Uterus (tissue), 4 donors: Measurements from ENCODE around the gene SNX8. TPM values are rescaled to one million over a fixed set of nuclear protein-coding genes. Genes with fewer than 3 reads are reported as not detected.

Source experiments
- DNase-seq, 2 donors: peaks; one replicate each; pipeline ENCODE4 v3.0.0-alpha.2; 2019 to 2020
- H3K27ac ChIP-seq, 2 donors: fragments of 200-600 bp; sonication (generic); 1 replicate in 1 of 2; 2 replicates in 1 of 2; pipeline ENCODE4 v1.5.1; 2016 to 2018
- H3K27me3 ChIP-seq, 2 donors: fragments of 200-600 bp; sonication (generic); one replicate each; pipeline ENCODE4 v1.5.1; 2018 to 2019; ENCODE audit warnings: control low read depth in 1 of 2
- H3K36me3 ChIP-seq, 2 donors: fragments of 200-600 bp; sonication (generic); one replicate each; pipeline ENCODE4 v1.5.1; 2019; ENCODE audit warnings: control low read depth in 1 of 2
- H3K4me1 ChIP-seq, 2 donors: fragments of 200-600 bp; sonication (generic); one replicate each; pipeline ENCODE4 v1.5.1; 2018 to 2019; ENCODE audit warnings: control low read depth in 1 of 2
- H3K4me3 ChIP-seq, 2 donors: fragments of 200-600 bp; sonication (generic); 1 replicate in 1 of 2; 2 replicates in 1 of 2; pipeline ENCODE4 v1.5.1; 2018 to 2019; ENCODE audit warnings: mild to moderate bottlenecking in 1 of 2
- H3K9me3 ChIP-seq, 2 donors: fragments of 200-600 bp; sonication (generic); one replicate each; pipeline ENCODE4 v1.5.1; 2019; ENCODE audit warnings: control low read depth in 1 of 2
- POLR2A ChIP-seq, 2 donors: fragments of 450-650 bp; IDR thresholded peaks; one replicate each; pipeline ENCODE4 v1.6.1; 2016; ENCODE audit warnings: antibody characterized with exemption in 2 of 2, mild to moderate bottlenecking in 1 of 2, moderate library complexity in 1 of 2
- intact Hi-C: fragments of 100-400 bp; cut with DNase I; formaldehyde crosslinking; loops from one replicate; pipeline ENCODE4 v1.15.1; 2023; ENCODE audit warnings: low total_unique reads
- total RNA-seq, 4 donors: library from RNA; depleted of rRNA in 3 of 4; stranded (reverse); fragments of >200 nt in 3 of 4; gene quantifications; one replicate each; pipeline versions ENCODE4 v1.1.0 to v1.2.4, GENCODE V29; 2014 to 2023
- TF ChIP-seq, protein P1 (sequence below), 4 experiments: fragments of 200-600 bp in 2 of 4; fragments of 450-650 bp in 2 of 4; sonication (generic) in 2 of 4; IDR thresholded peaks; one replicate each; pipeline ENCODE4 v1.5.1; 2016 to 2019; ENCODE audit warnings: antibody characterized with exemption in 4 of 4, mild to moderate bottlenecking in 2 of 4, moderate library complexity in 1 of 4
- donor health status: DM: yes; HTN: yes; CAD: no.

The SNX8 gene
- total RNA-seq, 4 donors from 2014 or later: 0.29 to 75.3 (median 30.5) TPM

DNA sequence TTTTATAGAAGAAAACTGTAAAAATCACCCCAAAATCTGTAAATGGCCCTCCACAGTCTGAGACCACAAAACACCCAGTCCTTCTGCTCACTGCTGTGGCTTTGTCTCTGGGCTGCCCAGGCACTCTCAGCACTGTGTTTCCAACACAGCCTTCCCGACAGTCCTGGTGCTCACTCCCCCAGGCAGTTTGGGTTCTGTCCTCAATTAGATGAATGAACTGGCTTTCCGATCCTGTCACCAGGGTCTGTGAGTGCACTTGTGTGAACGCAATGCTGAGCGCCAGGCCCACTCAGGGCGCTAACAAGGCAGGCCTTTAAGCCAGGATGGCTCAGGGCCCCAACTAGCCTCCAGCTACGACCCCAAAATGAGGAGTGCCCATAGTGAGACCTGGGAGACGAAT is 84.8 kb downstream of the SNX8 start:
- H3K36me3 ChIP-seq: no peaks in the 10 kb centered on the region
- intact Hi-C loops: no loop called here

DNA sequence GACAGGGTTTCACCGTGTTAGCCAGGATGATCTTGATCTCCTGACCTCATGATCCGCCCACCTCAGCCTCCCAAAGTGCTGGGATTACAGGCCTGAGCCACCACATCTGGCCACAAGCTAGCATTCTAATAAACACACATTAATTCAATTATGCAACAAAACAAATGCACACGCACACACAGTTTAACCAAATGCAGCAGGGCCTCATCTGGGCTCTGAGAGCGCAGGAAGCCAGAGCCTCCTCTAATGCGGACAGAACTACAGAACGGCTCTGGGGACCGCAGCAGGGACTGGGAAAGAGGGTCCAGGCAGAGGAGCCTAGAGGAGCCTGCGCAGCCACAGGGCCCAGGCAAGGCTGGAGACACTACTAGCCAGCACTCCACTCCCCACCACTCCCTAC is 85.3 kb downstream of the SNX8 start:
- Histone ChIP-seq H3K36me3 (no peaks in the 10 kb centered on the region), H3K4me3 (no peak overlapping the region), H3K27me3 (no peaks in the 10 kb centered on the region), H3K27ac (no peak overlapping the region), H3K9me3 (no peaks in the 10 kb centered on the region), H3K4me1 (peaks cover 0 to 7% of the 10 kb centered on the region in 2 donors)
- intact Hi-C loops: no loop called here
- no peak for DNase-seq
- no peak for TF ChIP-seq POLR2A (IDR thresholded peaks at IDR 0.05)
- TF ChIP-seq, protein P1, sequence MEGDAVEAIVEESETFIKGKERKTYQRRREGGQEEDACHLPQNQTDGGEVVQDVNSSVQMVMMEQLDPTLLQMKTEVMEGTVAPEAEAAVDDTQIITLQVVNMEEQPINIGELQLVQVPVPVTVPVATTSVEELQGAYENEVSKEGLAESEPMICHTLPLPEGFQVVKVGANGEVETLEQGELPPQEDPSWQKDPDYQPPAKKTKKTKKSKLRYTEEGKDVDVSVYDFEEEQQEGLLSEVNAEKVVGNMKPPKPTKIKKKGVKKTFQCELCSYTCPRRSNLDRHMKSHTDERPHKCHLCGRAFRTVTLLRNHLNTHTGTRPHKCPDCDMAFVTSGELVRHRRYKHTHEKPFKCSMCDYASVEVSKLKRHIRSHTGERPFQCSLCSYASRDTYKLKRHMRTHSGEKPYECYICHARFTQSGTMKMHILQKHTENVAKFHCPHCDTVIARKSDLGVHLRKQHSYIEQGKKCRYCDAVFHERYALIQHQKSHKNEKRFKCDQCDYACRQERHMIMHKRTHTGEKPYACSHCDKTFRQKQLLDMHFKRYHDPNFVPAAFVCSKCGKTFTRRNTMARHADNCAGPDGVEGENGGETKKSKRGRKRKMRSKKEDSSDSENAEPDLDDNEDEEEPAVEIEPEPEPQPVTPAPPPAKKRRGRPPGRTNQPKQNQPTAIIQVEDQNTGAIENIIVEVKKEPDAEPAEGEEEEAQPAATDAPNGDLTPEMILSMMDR (IDR thresholded peaks at IDR 0.05): no peak

More for the DNA sequence above, 84.8 kb downstream of the SNX8 start:
- DNase-seq: no peak
- Histone ChIP-seq H3K4me3 (no peak overlapping the region), H3K27ac (no peak overlapping the region), H3K9me3 (no peaks in the 10 kb centered on the region), H3K4me1 (peaks cover 0 to 7% of the 10 kb centered on the region in 2 donors), H3K27me3 (no peaks in the 10 kb centered on the region)
- TF ChIP-seq POLR2A (IDR thresholded peaks at IDR 0.05): no peak
- TF ChIP-seq, protein P1 (IDR thresholded peaks at IDR 0.05): no peak

DNA sequence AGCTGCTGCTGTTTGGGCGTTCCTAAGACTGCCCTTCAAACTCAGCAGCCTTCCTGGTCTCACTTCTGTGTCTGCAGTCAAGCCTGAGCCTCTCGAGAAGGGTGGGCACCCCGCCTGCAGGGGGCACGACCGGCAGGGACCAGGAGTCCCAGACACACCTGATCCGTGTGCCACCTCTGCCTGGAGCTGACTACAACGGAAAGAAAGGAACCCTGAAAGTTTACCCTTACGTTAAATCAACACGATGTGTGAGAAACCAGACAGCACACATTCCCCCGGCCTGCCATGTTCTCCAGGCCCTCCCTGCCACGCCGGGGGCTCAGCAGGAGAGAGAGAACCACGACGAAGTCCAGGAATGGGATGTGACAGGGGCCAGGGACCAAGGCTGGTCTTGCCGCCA is 86.5 kb downstream of the SNX8 start:
- no peaks in the 10 kb centered on the region for H3K27me3 ChIP-seq
- intact Hi-C loops: no loop called here
- no peaks in the 10 kb centered on the region for H3K9me3 ChIP-seq
- H3K36me3 ChIP-seq: no peaks in the 10 kb centered on the region
- TF ChIP-seq, protein P1 (IDR thresholded peaks at IDR 0.05): no peak
- no peak for TF ChIP-seq POLR2A (IDR thresholded peaks at IDR 0.05)
- no peak overlapping the region for H3K27ac ChIP-seq
- no peak overlapping the region for H3K4me3 ChIP-seq
- no peak for DNase-seq
- peaks cover 0 to 7% of the 10 kb centered on the region in 2 donors for H3K4me1 ChIP-seq

DNA sequence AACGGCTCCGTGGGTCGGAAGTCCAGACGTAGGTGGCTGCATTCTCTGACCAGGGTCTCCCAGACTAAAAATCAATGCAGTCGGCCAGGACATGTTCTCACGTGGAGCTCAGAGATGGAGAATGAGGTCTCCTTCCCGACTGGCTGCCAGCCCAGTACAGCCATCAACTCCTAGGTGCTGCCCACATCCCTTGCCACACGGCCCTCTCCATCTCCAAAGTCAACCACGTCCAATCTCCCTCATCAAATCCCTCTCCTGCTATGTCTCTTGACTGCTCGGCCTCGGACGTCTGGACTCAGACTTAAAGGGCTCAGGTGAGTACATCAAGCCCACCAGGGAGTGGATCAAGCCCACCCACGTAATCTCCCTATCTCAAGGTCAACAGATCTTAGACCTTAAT is 88.4 kb downstream of the SNX8 start:
- H3K27ac ChIP-seq: no peak overlapping the region
- intact Hi-C loops: no loop called here
- peaks cover 0 to 2% of the 10 kb centered on the region in 2 donors for H3K4me1 ChIP-seq
- no peak for DNase-seq
- H3K27me3 ChIP-seq: no peaks in the 10 kb centered on the region
- no peaks in the 10 kb centered on the region for H3K36me3 ChIP-seq
- H3K9me3 ChIP-seq: no peaks in the 10 kb centered on the region
- no peak for TF ChIP-seq POLR2A (IDR thresholded peaks at IDR 0.05)
- TF ChIP-seq, protein P1 (IDR thresholded peaks at IDR 0.05): no peak
- H3K4me3 ChIP-seq: no peak overlapping the region

DNA sequence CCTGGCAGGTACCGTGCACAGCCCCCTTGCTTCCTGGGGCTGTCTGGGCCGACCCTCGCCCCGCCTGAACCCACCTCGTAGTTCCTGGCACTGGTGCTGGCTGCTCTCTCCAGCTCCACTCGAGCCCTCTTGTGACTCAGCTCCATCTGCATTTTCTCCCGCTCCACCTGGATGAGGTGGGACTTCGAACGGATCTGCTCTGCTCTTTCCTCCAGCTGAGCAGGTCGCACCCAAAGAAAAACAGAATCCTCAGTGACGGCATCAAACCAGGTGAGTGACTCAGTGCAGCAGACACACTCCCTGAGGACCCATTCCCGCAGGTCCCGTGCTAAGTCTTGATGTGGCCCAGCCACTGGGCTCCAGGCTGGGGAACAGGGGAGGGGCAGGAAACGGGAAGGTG is 88.9 kb downstream of the SNX8 start:
- H3K4me1 ChIP-seq: no peaks in the 10 kb centered on the region
- intact Hi-C loops: no loop called here
- no peak for DNase-seq
- H3K36me3 ChIP-seq: no peaks in the 10 kb centered on the region
- no peak overlapping the region for H3K4me3 ChIP-seq
- H3K27ac ChIP-seq: no peak overlapping the region
- no peaks in the 10 kb centered on the region for H3K9me3 ChIP-seq
- no peak for TF ChIP-seq POLR2A (IDR thresholded peaks at IDR 0.05)
- TF ChIP-seq, protein P1 (IDR thresholded peaks at IDR 0.05): no peak
- H3K27me3 ChIP-seq: no peaks in the 10 kb centered on the region
